HG02981 (cell line): ENCODE measurements around the gene PFDN1.

ENCODE experiments used
- ATAC-seq: cut with Tn5 transposase; IDR thresholded peaks from one replicate; pipeline ENCODE4 v1.9.1; 2021; ENCODE audit warnings: mild to moderate bottlenecking, moderate library complexity; ENCODE audit not compliant: unreplicated experiment

The PFDN1 gene

GRCh38 chr5:140262221-140262620, 40.7 kb downstream of the PFDN1 start:
- ATAC-seq: no peak

GRCh38 chr5:140261403-140262171, 41.3 kb downstream of the PFDN1 start:
- ATAC-seq: no peak

GRCh38 chr5:140260089-140260656, 42.7 kb downstream of the PFDN1 start:
- no peak for ATAC-seq

- no peak for ATAC-seq
Observed at GRCh38 chr5:140259500-140259899, 43.4 kb downstream of the PFDN1 start.

- no peak for ATAC-seq
Observed at GRCh38 chr5:140258873-140259272, 44.0 kb downstream of the PFDN1 start.

GRCh38 chr5:140258016-140258415, 44.9 kb downstream of the PFDN1 start:
- ATAC-seq: no peak

GRCh38 chr5:140256726-140257125, 46.2 kb downstream of the PFDN1 start:
- no peak for ATAC-seq

GRCh38 chr5:140255460-140256157, 47.3 kb downstream of the PFDN1 start:
- no peak for ATAC-seq

- ATAC-seq: no peak
Observed at GRCh38 chr5:140253985-140254384, 48.9 kb downstream of the PFDN1 start.

- ATAC-seq: no peak
Observed at GRCh38 chr5:140252470-140253126, 50.3 kb downstream of the PFDN1 start.

- peak; percentile 68 for ATAC-seq
Observed at GRCh38 chr5:140251527-140251973, 51.4 kb downstream of the PFDN1 start.

GRCh38 chr5:140250386-140250785, 52.5 kb downstream of the PFDN1 start:
- ATAC-seq: no peak

GRCh38 chr5:140249536-140249935, 53.4 kb downstream of the PFDN1 start:
- no peak for ATAC-seq

GRCh38 chr5:140248414-140248813, 54.5 kb downstream of the PFDN1 start:
- no peak for ATAC-seq

GRCh38 chr5:140246378-140247122, 56.4 kb downstream of the PFDN1 start:
- ATAC-seq: no peak

GRCh38 chr5:140245926-140246325, 57.0 kb downstream of the PFDN1 start:
- ATAC-seq: no peak

- no peak for ATAC-seq
Observed at GRCh38 chr5:140245341-140245740, 57.6 kb downstream of the PFDN1 start.

GRCh38 chr5:140244525-140245025, 58.3 kb downstream of the PFDN1 start:
- no peak for ATAC-seq

GRCh38 chr5:140243706-140244250, 59.1 kb downstream of the PFDN1 start:
- no peak for ATAC-seq

- no peak for ATAC-seq
Observed at GRCh38 chr5:140242890-140243585, 59.9 kb downstream of the PFDN1 start.
